ENCODE data around the gene EEF1B2. TPM values are rescaled to one million over a fixed set of nuclear protein-coding genes. Genes with fewer than 3 reads are reported as not detected.
"Not testable (repeated sequence)": the region's sequence is repeated elsewhere in the genome, so short reads cannot be mapped to it uniquely, and the experiment has no call there.

Gene EEF1B2
- total RNA-seq, 1 donor from 2014 or later: 630 TPM

GRCh38 chr2:206163251-206163880 lies 3.7 kb downstream of the EEF1B2 start:
- intact Hi-C loops (cut with micrococcal nuclease): no loop called here

- intact Hi-C loops (cut with micrococcal nuclease): no loop called here
Measured at GRCh38 chr2:206164261-206164862, 4.7 kb downstream of the EEF1B2 start.

- intact Hi-C loops (cut with micrococcal nuclease): not testable (repeated sequence)
Measured at GRCh38 chr2:206168230-206168629, 8.5 kb downstream of the EEF1B2 start.

GRCh38 chr2:206171624-206172397 lies 12.1 kb downstream of the EEF1B2 start:
- intact Hi-C loops (cut with micrococcal nuclease): not testable (repeated sequence)

- intact Hi-C loops (cut with micrococcal nuclease): no loop called here
Measured at GRCh38 chr2:206173147-206173546, 13.5 kb downstream of the EEF1B2 start.

- intact Hi-C loops (cut with micrococcal nuclease): no loop called here
Measured at GRCh38 chr2:206176121-206176520, 16.4 kb downstream of the EEF1B2 start.

- intact Hi-C loops (cut with micrococcal nuclease): no loop called here
Measured at GRCh38 chr2:206176901-206177300, 17.2 kb downstream of the EEF1B2 start.

GRCh38 chr2:206181526-206181925 lies 21.8 kb downstream of the EEF1B2 start:
- intact Hi-C loops (cut with micrococcal nuclease): not testable (repeated sequence)

- intact Hi-C loops (cut with micrococcal nuclease): no loop called here
Measured at GRCh38 chr2:206189691-206190090, 30.0 kb downstream of the EEF1B2 start.

GRCh38 chr2:206190111-206190510 lies 30.4 kb downstream of the EEF1B2 start:
- intact Hi-C loops (cut with micrococcal nuclease): no loop called here

GRCh38 chr2:206190689-206191088 lies 31.0 kb downstream of the EEF1B2 start:
- intact Hi-C loops (cut with micrococcal nuclease): no loop called here

GRCh38 chr2:206192157-206192556 lies 32.5 kb downstream of the EEF1B2 start:
- intact Hi-C loops (cut with micrococcal nuclease): no loop called here

- intact Hi-C loops (cut with micrococcal nuclease): no loop called here
Measured at GRCh38 chr2:206193671-206194357, 34.1 kb downstream of the EEF1B2 start.

- intact Hi-C loops (cut with micrococcal nuclease): no loop called here
Measured at GRCh38 chr2:206198677-206199076, 39.0 kb downstream of the EEF1B2 start.

- intact Hi-C loops (cut with micrococcal nuclease): no loop called here
Measured at GRCh38 chr2:206201075-206201848, 41.6 kb downstream of the EEF1B2 start.

- intact Hi-C loops (cut with micrococcal nuclease): no loop called here
Measured at GRCh38 chr2:206202446-206202845, 42.8 kb downstream of the EEF1B2 start.

- intact Hi-C loops (cut with micrococcal nuclease): no loop called here
Measured at GRCh38 chr2:206203331-206203730, 43.6 kb downstream of the EEF1B2 start.

- intact Hi-C loops (cut with micrococcal nuclease): no loop called here
Measured at GRCh38 chr2:206204710-206205109, 45.0 kb downstream of the EEF1B2 start.

- intact Hi-C loops (cut with micrococcal nuclease): not testable (repeated sequence)
Measured at GRCh38 chr2:206207316-206207715, 47.6 kb downstream of the EEF1B2 start.

- intact Hi-C loops (cut with micrococcal nuclease): no loop called here
Measured at GRCh38 chr2:206208900-206209299, 49.2 kb downstream of the EEF1B2 start.

GRCh38 chr2:206211657-206212255 lies 52.1 kb downstream of the EEF1B2 start:
- intact Hi-C loops (cut with micrococcal nuclease): no loop called here

Data from T-helper 2 cell treated with Interferon-gamma antibody and Interleukin-4, amounts not matched to agents 100 ng/mL and 5 ng/mL, for 36 hours (primary cell).